Astrocyte of the spinal cord (primary cell): ENCODE results near the gene MYCBP2.
"Not testable (repeated sequence)": the region's sequence is repeated elsewhere in the genome, so short reads cannot be mapped to it uniquely, and the experiment has no call there.

Experiments
- DNase-seq: peaks from one replicate; pipeline ENCODE4 v3.0.0; 2011; ENCODE audit warnings: low read depth, low spot score
- H3K4me3 ChIP-seq: 2 replicates; pipeline ENCODE4 v1.5.1; 2011; ENCODE audit warnings: low read depth, mild to moderate bottlenecking, low read length, moderate library complexity
- CTCF ChIP-seq: IDR thresholded peaks from 2 replicates; pipeline ENCODE4 v1.5.1; 2012; ENCODE audit warnings: low read depth, mild to moderate bottlenecking, low read length, inconsistent platforms
- in situ Hi-C: cut with HindIII; loops from 2 replicates; pipeline ENCODE4 v1.10.0; 2017; ENCODE audit warnings: low sequenced_read_pairs

The MYCBP2 gene

GRCh38 chr13:77318741-77319140 lies 8.2 kb downstream of the MYCBP2 start:
- no peak for DNase-seq
- in situ Hi-C loops, result no loop called here
- no peak for TF ChIP-seq CTCF
- no peak overlapping the region for H3K4me3 ChIP-seq

- in situ Hi-C loops, result no loop called here
- no peak for TF ChIP-seq CTCF
- no peak overlapping the region for H3K4me3 ChIP-seq
- DNase-seq, result no peak
Observed at GRCh38 chr13:77316430-77316829, 10.5 kb downstream of the MYCBP2 start.

GRCh38 chr13:77315509-77315908 lies 11.4 kb downstream of the MYCBP2 start:
- DNase-seq, H3K4me3 ChIP-seq, in situ Hi-C loops: not testable (repeated sequence)

GRCh38 chr13:77313923-77314322 lies 13.0 kb downstream of the MYCBP2 start:
- DNase-seq, result no peak
- TF ChIP-seq CTCF, result no peak
- in situ Hi-C loops, result no loop called here
- H3K4me3 ChIP-seq, result no peak overlapping the region

GRCh38 chr13:77312311-77312710 lies 14.6 kb downstream of the MYCBP2 start:
- in situ Hi-C loops, result no loop called here
- no peak overlapping the region for H3K4me3 ChIP-seq
- no peak for TF ChIP-seq CTCF
- no peak for DNase-seq

- DNase-seq, result no peak
- no peak overlapping the region for H3K4me3 ChIP-seq
- in situ Hi-C loops, result no loop called here
- TF ChIP-seq CTCF, result no peak
Observed at GRCh38 chr13:77310579-77311279, 16.2 kb downstream of the MYCBP2 start.

GRCh38 chr13:77310161-77310560 lies 16.7 kb downstream of the MYCBP2 start:
- in situ Hi-C loops, result no loop called here
- no peak overlapping the region for H3K4me3 ChIP-seq
- no peak for DNase-seq
- no peak for TF ChIP-seq CTCF
